Upper lobe of left lung (tissue), 6 donors: ENCODE results near the gene CFAP97D2. TPM values are rescaled to one million over a fixed set of nuclear protein-coding genes. Genes with fewer than 3 reads are reported as not detected.

ENCODE experiments used
- ATAC-seq, 2 donors: fragments of 200-7000 bp; cut with Tn5 transposase; one replicate each; pipeline ENCODE4 v1.9.1; 2022; ENCODE audit warnings: mild to moderate bottlenecking in 2 of 2, moderate library complexity in 2 of 2; ENCODE audit not compliant: low FRiP score in 2 of 2
- DNase-seq, 2 donors: peaks; one replicate each; pipeline ENCODE4 v3.0.0-alpha.2; 2019 to 2020
- H3K27ac ChIP-seq, 4 donors: fragments of 200-600 bp; sonication (generic); one replicate each; pipeline ENCODE4 v1.5.1; 2016 to 2019
- H3K27me3 ChIP-seq, 4 donors: fragments of 200-600 bp; sonication (generic); one replicate each; pipeline ENCODE4 v1.5.1; 2017 to 2019
- H3K36me3 ChIP-seq, 4 donors: fragments of 200-600 bp; sonication (generic); one replicate each; pipeline ENCODE4 v1.5.1; 2016 to 2019
- H3K4me1 ChIP-seq, 4 donors: fragments of 200-600 bp; sonication (generic); one replicate each; pipeline ENCODE4 v1.5.1; 2018 to 2019
- H3K4me3 ChIP-seq, 4 donors: fragments of 200-600 bp; sonication (generic); one replicate each; pipeline ENCODE4 v1.5.1; 2017 to 2019; ENCODE audit warnings: mild to moderate bottlenecking in 2 of 4, moderate library complexity in 1 of 4
- H3K9me3 ChIP-seq, 4 donors: fragments of 200-600 bp; sonication (generic); one replicate each; pipeline ENCODE4 v1.5.1; 2018 to 2019
- EP300 ChIP-seq, 4 donors: sonication (generic); formaldehyde crosslinking; IDR thresholded peaks; one replicate each; pipeline ENCODE4 v1.5.1; 2017; ENCODE audit warnings: antibody characterized with exemption in 4 of 4, control low read depth in 2 of 4
- POLR2A ChIP-seq, 4 donors: fragments of 450-650 bp; IDR thresholded peaks; one replicate each; pipeline ENCODE4 v1.5.1; 2016 to 2017; ENCODE audit warnings: antibody characterized with exemption in 4 of 4, mild to moderate bottlenecking in 2 of 4
- POLR2AphosphoS5 ChIP-seq, 2 donors: sonication (generic); formaldehyde crosslinking; IDR thresholded peaks; one replicate each; pipeline ENCODE4 v1.5.1; 2017; ENCODE audit warnings: antibody characterized with exemption in 2 of 2
- WGBS, 2 donors: methylation state at CpG; one replicate each; pipeline ENCODE4 v1.1.5; 2017 to 2018; 5-methylcytosine and 5-hydroxymethylcytosine counted together
- total RNA-seq, 6 donors: library from RNA; depleted of rRNA in 4 of 6; stranded (reverse); fragments of >200 nt in 4 of 6; gene quantifications; one replicate each; pipeline versions ENCODE4 v1.1.0 to v1.2.1, GENCODE V29; 2016 to 2021
- TF ChIP-seq, protein P1 (sequence below), 6 experiments: fragments of 450-650 bp in 4 of 6; fragments of 200-600 bp in 2 of 6; sonication (generic) in 2 of 6; IDR thresholded peaks; one replicate each; pipeline ENCODE4 v1.5.1; 2016 to 2019; ENCODE audit warnings: antibody characterized with exemption in 6 of 6
- donor health status: DM: no; HTN: no; CAD: no; lungs with moderate emphysema.
- donor health status: DM: no; HTN: yes; CAD: no; lungs with severe emphysema.

The CFAP97D2 gene
- total RNA-seq, 6 donors from 2014 or later: 0.67 to 3.6 (median 0.76) TPM; not detected in 3

DNA sequence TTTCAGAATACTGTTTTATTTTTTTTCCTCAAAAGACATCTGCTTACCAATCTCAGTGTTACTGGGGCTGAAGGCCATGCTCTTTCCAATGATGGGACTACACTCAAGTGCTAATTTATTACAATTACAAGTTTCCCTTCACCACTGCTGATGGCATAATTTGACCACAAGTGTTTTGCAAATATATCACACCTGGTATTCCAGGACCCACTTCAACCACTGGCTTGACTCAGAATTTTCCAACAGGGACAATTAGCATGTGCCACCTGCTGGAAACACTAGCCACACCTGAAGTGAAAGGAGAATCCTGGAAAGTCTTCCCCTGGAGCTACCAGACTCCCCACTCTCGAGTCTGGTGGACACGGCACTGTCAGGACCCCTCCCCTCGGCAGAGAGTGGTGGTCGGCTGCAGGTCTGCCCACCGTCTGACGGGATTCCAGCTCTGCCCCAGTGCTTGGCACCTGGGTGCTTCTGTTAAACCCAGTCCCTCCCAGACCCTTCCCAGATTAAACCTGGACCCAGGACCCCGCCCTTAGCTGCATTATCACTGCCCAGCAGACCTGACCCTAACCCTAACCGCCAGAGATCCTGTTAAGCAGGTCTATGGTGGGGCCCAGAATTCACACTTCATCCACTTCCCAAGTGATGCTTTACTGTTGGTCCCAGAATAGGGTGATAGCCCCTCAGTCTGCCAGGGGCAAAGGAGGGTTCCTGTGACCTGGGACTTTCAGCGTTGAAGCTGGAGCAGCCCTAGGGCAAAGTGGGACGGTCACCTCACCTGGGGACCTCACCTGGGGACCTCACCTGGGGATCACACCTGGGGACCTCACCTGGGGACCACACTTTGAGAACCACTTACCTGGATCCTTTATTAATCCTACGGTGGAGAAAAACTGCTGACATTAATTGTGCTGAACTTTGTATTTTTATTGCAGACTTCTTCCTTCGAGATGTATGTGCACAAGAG is 29.0 kb upstream of the CFAP97D2 start:
- DNase-seq: no peak
- 79 to 88% methylated on average over 8 to 12 of the region's 12 CpGs for WGBS, 2 donors
- ATAC-seq: no peak
- Histone ChIP-seq H3K9me3 (no peaks in the 10 kb centered on the region), H3K27me3 (no peaks in the 10 kb centered on the region), H3K36me3 (no peaks in the 10 kb centered on the region), H3K4me3 (no peak overlapping the region), H3K27ac (no peak overlapping the region), H3K4me1 (peaks cover 0 to 7% (median 2%) of the 10 kb centered on the region in 4 donors)
- no peak for TF ChIP-seq POLR2A (IDR thresholded peaks at IDR 0.05)
- TF ChIP-seq EP300 (IDR thresholded peaks at IDR 0.05): no peak
- TF ChIP-seq, protein P1, sequence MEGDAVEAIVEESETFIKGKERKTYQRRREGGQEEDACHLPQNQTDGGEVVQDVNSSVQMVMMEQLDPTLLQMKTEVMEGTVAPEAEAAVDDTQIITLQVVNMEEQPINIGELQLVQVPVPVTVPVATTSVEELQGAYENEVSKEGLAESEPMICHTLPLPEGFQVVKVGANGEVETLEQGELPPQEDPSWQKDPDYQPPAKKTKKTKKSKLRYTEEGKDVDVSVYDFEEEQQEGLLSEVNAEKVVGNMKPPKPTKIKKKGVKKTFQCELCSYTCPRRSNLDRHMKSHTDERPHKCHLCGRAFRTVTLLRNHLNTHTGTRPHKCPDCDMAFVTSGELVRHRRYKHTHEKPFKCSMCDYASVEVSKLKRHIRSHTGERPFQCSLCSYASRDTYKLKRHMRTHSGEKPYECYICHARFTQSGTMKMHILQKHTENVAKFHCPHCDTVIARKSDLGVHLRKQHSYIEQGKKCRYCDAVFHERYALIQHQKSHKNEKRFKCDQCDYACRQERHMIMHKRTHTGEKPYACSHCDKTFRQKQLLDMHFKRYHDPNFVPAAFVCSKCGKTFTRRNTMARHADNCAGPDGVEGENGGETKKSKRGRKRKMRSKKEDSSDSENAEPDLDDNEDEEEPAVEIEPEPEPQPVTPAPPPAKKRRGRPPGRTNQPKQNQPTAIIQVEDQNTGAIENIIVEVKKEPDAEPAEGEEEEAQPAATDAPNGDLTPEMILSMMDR (IDR thresholded peaks at IDR 0.05): no peak

DNA sequence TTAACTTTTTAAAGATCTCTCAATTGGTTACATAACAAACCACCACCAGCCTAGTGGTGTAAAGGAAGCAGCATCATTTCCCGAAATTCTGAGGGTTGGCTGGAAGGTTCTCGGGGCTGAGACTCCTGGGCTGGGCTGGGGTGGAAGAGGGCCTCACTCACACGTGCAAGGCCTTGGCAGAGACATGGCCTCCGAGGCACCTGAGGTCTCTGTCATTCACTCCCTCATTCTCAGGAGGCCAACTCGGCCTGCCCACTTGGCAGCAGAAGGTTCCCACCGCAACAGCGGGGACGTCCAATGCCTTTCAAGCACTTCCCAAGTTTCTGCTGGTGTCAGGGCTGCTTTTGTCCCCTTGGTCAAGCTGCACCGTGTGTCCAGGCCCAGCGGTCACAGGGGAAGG is 28.0 kb upstream of the CFAP97D2 start:
- H3K27me3 ChIP-seq: no peaks in the 10 kb centered on the region
- H3K27ac ChIP-seq: no peak overlapping the region
- TF ChIP-seq EP300 (IDR thresholded peaks at IDR 0.05) (no peak), POLR2A (IDR thresholded peaks at IDR 0.05) (no peak), POLR2AphosphoS5 (IDR thresholded peaks at IDR 0.05) (no peak)
- TF ChIP-seq, protein P1 (IDR thresholded peaks at IDR 0.05): no peak
- H3K4me1 ChIP-seq: peaks cover 0 to 7% (median 2%) of the 10 kb centered on the region in 4 donors
- 69 to 81% methylated on average over 10 of the region's 10 CpGs for WGBS, 2 donors
- no peaks in the 10 kb centered on the region for H3K36me3 ChIP-seq
- DNase-seq (no peak), ATAC-seq (peak in 1 of 2 donors; percentile 34)
- no peak overlapping the region for H3K4me3 ChIP-seq
- H3K9me3 ChIP-seq: no peaks in the 10 kb centered on the region

DNA sequence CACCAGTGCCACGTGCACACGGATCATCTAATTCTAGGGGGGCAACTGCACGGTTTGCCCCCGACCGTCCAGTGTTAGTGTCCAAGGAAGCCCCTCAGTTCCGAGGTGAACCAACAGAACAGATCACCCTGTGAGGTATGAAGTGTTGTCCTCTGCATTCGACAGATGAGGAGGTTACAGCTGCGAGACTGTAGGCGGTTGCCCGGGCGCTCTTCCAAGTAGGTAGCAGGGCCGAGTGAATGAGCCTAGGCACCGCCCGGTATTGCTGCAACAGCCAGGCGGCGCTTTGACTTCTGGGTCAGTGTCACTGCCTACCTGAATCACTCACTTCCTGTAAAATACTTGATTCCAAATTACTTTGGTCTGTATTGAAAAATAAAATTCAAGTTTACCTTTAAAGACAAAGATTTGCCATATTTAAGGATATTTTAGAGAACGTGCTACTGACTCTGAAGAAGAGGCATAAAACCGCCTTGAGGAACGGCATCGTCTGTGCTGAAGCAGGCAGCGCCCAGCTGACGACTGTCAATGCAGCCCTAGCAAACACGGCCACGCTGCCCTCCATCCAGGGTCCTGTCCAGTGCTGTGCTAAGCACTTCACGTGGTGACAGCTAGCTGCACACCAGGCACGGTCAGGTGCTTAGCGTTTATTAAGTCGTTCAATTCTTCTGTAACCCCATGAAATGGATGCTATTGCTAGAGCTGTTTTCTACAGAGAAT is 27.3 kb upstream of the CFAP97D2 start:
- ATAC-seq (peak in 1 of 2 donors; percentile 49), DNase-seq (peak in 1 of 2 donors; percentile 71)
- TF ChIP-seq POLR2A (IDR thresholded peaks at IDR 0.05) (no peak), POLR2AphosphoS5 (IDR thresholded peaks at IDR 0.05) (no peak), EP300 (IDR thresholded peaks at IDR 0.05) (no peak)
- TF ChIP-seq, protein P1 (IDR thresholded peaks at IDR 0.05): peak in 2 of 6 experiments; percentile 8 to 15
- Histone ChIP-seq H3K36me3 (no peaks in the 10 kb centered on the region), H3K27ac (no peak overlapping the region), H3K4me1 (peaks cover 0 to 7% (median 3%) of the 10 kb centered on the region in 4 donors), H3K9me3 (no peaks in the 10 kb centered on the region), H3K27me3 (no peaks in the 10 kb centered on the region), H3K4me3 (no peak overlapping the region)
- WGBS, 2 donors: 77 to 80% methylated on average over 21 to 28 of the region's 28 CpGs

DNA sequence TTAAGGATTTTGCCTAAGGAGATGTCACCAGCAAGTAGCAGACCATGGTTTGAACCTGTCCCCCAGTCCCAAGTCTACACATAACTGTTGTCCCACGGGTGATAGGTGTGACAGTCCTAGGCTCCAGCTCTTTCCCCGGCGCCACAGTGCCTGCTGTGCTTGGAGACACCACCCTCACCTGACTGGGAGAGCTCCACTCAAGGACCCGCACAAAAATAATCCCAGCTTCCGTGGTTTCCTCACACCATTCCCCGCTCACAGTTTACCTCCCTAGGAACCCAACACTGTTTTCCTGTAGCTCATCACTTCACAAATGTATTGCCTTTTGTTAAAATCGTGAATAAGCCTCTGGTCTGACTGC is 26.8 kb upstream of the CFAP97D2 start:
- DNase-seq (no peak), ATAC-seq (no peak)
- 82 to 92% methylated on average over 7 of the region's 7 CpGs for WGBS, 2 donors

More for the DNA sequence above, 26.8 kb upstream of the CFAP97D2 start:
- Histone ChIP-seq H3K36me3 (no peaks in the 10 kb centered on the region), H3K4me1 (peaks cover 0 to 7% (median 3%) of the 10 kb centered on the region in 4 donors), H3K27ac (no peak overlapping the region), H3K27me3 (no peaks in the 10 kb centered on the region), H3K4me3 (no peak overlapping the region), H3K9me3 (no peaks in the 10 kb centered on the region)
- TF ChIP-seq, protein P1 (IDR thresholded peaks at IDR 0.05): no peak
- TF ChIP-seq POLR2A (IDR thresholded peaks at IDR 0.05) (no peak), EP300 (IDR thresholded peaks at IDR 0.05) (no peak), POLR2AphosphoS5 (IDR thresholded peaks at IDR 0.05) (no peak)
